Vagina (tissue), 2 donors: ENCODE data around the gene COX7A2L.

Experiments used
- CTCF ChIP-seq, 3 experiments: fragments of 450-650 bp in 2 of 3; fragments of 200-600 bp in 1 of 3; sonication (generic) in 1 of 3; IDR thresholded peaks; one replicate each; pipeline ENCODE4 v1.5.1; 2017 to 2019; ENCODE audit warnings: antibody characterized with exemption in 3 of 3, mild to moderate bottlenecking in 2 of 3, moderate library complexity in 2 of 3
- POLR2A ChIP-seq, 2 donors: fragments of 450-650 bp; IDR thresholded peaks; one replicate each; pipeline ENCODE4 v1.6.1; 2017; ENCODE audit warnings: antibody characterized with exemption in 2 of 2, mild to moderate bottlenecking in 2 of 2, moderate library complexity in 2 of 2
- POLR2AphosphoS5 ChIP-seq, 2 donors: sonication (generic); formaldehyde crosslinking; IDR thresholded peaks; one replicate each; pipeline ENCODE4 v1.9.0; 2017; ENCODE audit warnings: antibody characterized with exemption in 2 of 2, mild to moderate bottlenecking in 2 of 2, low read depth in 1 of 2; ENCODE audit not compliant: insufficient read depth in 1 of 2

GRCh38 chr2:42309366-42309765 lies 51.7 kb downstream of the COX7A2L start:
- TF ChIP-seq CTCF (IDR thresholded peaks at IDR 0.05) (no peak), POLR2A (IDR thresholded peaks at IDR 0.05) (no peak), POLR2AphosphoS5 (IDR thresholded peaks at IDR 0.05; ENCODE audit: insufficient read depth in 1 of 2, low read depth in 1 of 2) (no peak)
